Right renal cortex interstitium (tissue), 3 donors: ENCODE results near the gene KDM1A. TPM values are rescaled to one million over a fixed set of nuclear protein-coding genes. Genes with fewer than 3 reads are reported as not detected.

Experiments
- DNase-seq, 3 donors: peaks; one replicate each; pipeline ENCODE4 v3.0.0-alpha.2; 2013; ENCODE audit warnings: low read depth in 3 of 3, low spot score in 2 of 3
- polyA plus RNA-seq, 3 donors: library from polyadenylated mRNA; unstranded; fragments of 120-200 nt; gene quantifications; one replicate each; pipeline ENCODE4 v1.2.1, GENCODE V29; 2013; ENCODE audit not compliant: insufficient read length in 3 of 3

KDM1A gene
- polyA plus RNA-seq, 3 donors = 129 to 136 (median 131) TPM

GRCh38 chr1:23129846-23130245 is 110.6 kb downstream of the KDM1A start:
- no peak for DNase-seq

GRCh38 chr1:23132033-23132432 is 112.8 kb downstream of the KDM1A start:
- no peak for DNase-seq

Other genes starting within 250 kb of the KDM1A start
- gene LACTBL1, start 46.6 kb upstream of the KDM1A start, polyA plus RNA-seq = not detected
- under 1 TPM in 1 of 3 donors, not detected in 2; 0.44 TPM for gene TEX46, start 3.6 kb upstream of the KDM1A start, polyA plus RNA-seq
- gene LUZP1, start 149.4 kb downstream of the KDM1A start, polyA plus RNA-seq = 10 to 100 TPM; 31.1 to 36.4 (median 31.4) TPM
- under 1 TPM; 0.17 to 0.33 (median 0.28) TPM for gene HTR1D, start 198.0 kb downstream of the KDM1A start, polyA plus RNA-seq